Right lobe of liver (tissue), 6 donors: Measurements from ENCODE around the gene CAMTA1. TPM values are rescaled to one million over a fixed set of nuclear protein-coding genes. Genes with fewer than 3 reads are reported as not detected.
A peak's percentile ranks its signal among the peaks of the same experiment; 100 is the strongest.

Source experiments
- ATAC-seq, 4 donors: fragments of 200-7000 bp; cut with Tn5 transposase; one replicate each; pipeline ENCODE4 v1.9.1; 2020; ENCODE audit warnings: mild to moderate bottlenecking in 4 of 4, moderate library complexity in 4 of 4
- DNase-seq, 3 donors: peaks; one replicate each; pipeline ENCODE4 v3.0.0-alpha.2; 2020
- H3K27ac ChIP-seq, 3 donors: fragments of 200-600 bp; one replicate each; pipeline ENCODE4 v1.8.0; 2022
- H3K27me3 ChIP-seq, 2 donors: fragments of 200-600 bp; one replicate each; pipeline ENCODE4 v1.8.0; 2022
- H3K36me3 ChIP-seq, 4 donors: fragments of 200-600 bp; sonication (generic) in 1 of 4; one replicate each; pipeline versions ENCODE4 v1.5.1 to v1.8.0; 2017 to 2022; ENCODE audit warnings: control low read depth in 1 of 4
- H3K4me1 ChIP-seq, 4 donors: fragments of 200-600 bp; sonication (generic) in 1 of 4; one replicate each; pipeline versions ENCODE4 v1.5.1 to v1.8.0; 2017 to 2022; ENCODE audit warnings: control low read depth in 1 of 4
- H3K4me3 ChIP-seq, 3 donors: fragments of 200-600 bp; one replicate each; pipeline ENCODE4 v1.8.0; 2022
- H3K9me3 ChIP-seq, 4 donors: fragments of 200-600 bp; sonication (generic) in 1 of 4; one replicate each; pipeline versions ENCODE4 v1.5.1 to v1.8.0; 2017 to 2022; ENCODE audit warnings: control low read depth in 1 of 4
- CTCF ChIP-seq, 4 donors: fragments of 200-600 bp in 3 of 4; fragments of 450-650 bp in 1 of 4; IDR thresholded peaks; one replicate each; pipeline versions ENCODE4 v1.5.1 to v1.8.0; 2016 to 2022; ENCODE audit warnings: antibody characterized with exemption in 4 of 4, mild to moderate bottlenecking in 2 of 4
- POLR2A ChIP-seq: fragments of 450-650 bp; IDR thresholded peaks from one replicate; pipeline ENCODE4 v1.6.1; 2017; ENCODE audit warnings: antibody characterized with exemption, mild to moderate bottlenecking
- WGBS: methylation state at CpG from one replicate; pipeline ENCODE4 v1.1.6; 2018; ENCODE audit warnings: low coverage, low lambda C conversion rate; ENCODE audit not compliant: insufficient coverage; ENCODE audit errors: missing lambda C conversion rate; 5-methylcytosine and 5-hydroxymethylcytosine counted together
- intact Hi-C, 2 donors: fragments of 100-400 bp; cut with DNase I; formaldehyde crosslinking; loops; one replicate each; pipeline versions ENCODE4 v1.11.2 to v1.14.1; 2022
- total RNA-seq, 6 experiments: library from RNA; depleted of rRNA in 2 of 6; stranded (reverse); fragments of >200 nt in 2 of 6; fragmentation: NEBNext Ultra II Directional in 3 of 6; extraction: Animal tissue kit (Norgen Biotek cat#: 25700) in 3 of 6; gene quantifications; one replicate each; pipeline versions ENCODE4 v1.1.0 to v1.2.4, GENCODE V29; 2016 to 2023
- donor health status: DM: no; HTN: yes; CAD: no.
- donor health status: DM: no; HTN: no; CAD: no.
- donor health status: DM: no; HTN: no; CAD: no.
- donor health status: DM: no; HTN: yes; CAD: no.
- donor health status: DM: no; HTN: yes; CAD: no.

CAMTA1 gene
- total RNA-seq, 6 experiments from 2014 or later, result 32.3 to 49.4 (median 37.2) TPM

GRCh38 chr1:7430047-7430608, 644.9 kb downstream of the CAMTA1 start:
- no peaks in the 10 kb centered on the region for H3K4me1 ChIP-seq
- H3K4me3 ChIP-seq, result no peak overlapping the region
- intact Hi-C loops, result no loop called here
- no peak for ATAC-seq
- no peaks in the 10 kb centered on the region for H3K36me3 ChIP-seq
- H3K27ac ChIP-seq, result no peak overlapping the region
- WGBS, result 73% methylated on average over 4 of the region's 7 CpGs
- DNase-seq, result no peak
- H3K27me3 ChIP-seq, result no peaks in the 10 kb centered on the region
- no peaks in the 10 kb centered on the region for H3K9me3 ChIP-seq
- TF ChIP-seq CTCF (IDR thresholded peaks at IDR 0.05) (no peak), POLR2A (no peak)

- H3K27me3 ChIP-seq, result no peaks in the 10 kb centered on the region
- no peaks in the 10 kb centered on the region for H3K36me3 ChIP-seq
- ATAC-seq (no peak), DNase-seq (peak in 1 of 3 donors; percentile 11)
- intact Hi-C loops, result no loop called here
- 80% methylated on average over 1 of the region's 1 CpG for WGBS
- no peaks in the 10 kb centered on the region for H3K9me3 ChIP-seq
- TF ChIP-seq POLR2A, result no peak
- TF ChIP-seq CTCF (IDR thresholded peaks at IDR 0.05), result no peak
- no peaks in the 10 kb centered on the region for H3K4me1 ChIP-seq
- H3K27ac ChIP-seq, result no peak overlapping the region
- no peak overlapping the region for H3K4me3 ChIP-seq
Observed at GRCh38 chr1:7430691-7431090, 645.4 kb downstream of the CAMTA1 start.

- intact Hi-C loops, result no loop called here
- no peaks in the 10 kb centered on the region for H3K36me3 ChIP-seq
- H3K9me3 ChIP-seq, result no peaks in the 10 kb centered on the region
- H3K4me1 ChIP-seq, result no peaks in the 10 kb centered on the region
- H3K4me3 ChIP-seq, result no peak overlapping the region
- WGBS, result 89% methylated on average over 6 of the region's 15 CpGs
- ATAC-seq, result no peak
- no peaks in the 10 kb centered on the region for H3K27me3 ChIP-seq
- H3K27ac ChIP-seq, result no peak overlapping the region
- peak in 1 of 3 donors; percentile 28 for DNase-seq
- TF ChIP-seq POLR2A (no peak), CTCF (IDR thresholded peaks at IDR 0.05) (no peak)
Observed at GRCh38 chr1:7432102-7432899, 647.0 kb downstream of the CAMTA1 start.

- Histone ChIP-seq H3K36me3 (no peaks in the 10 kb centered on the region), H3K4me3 (no peak overlapping the region), H3K27ac (no peak overlapping the region), H3K27me3 (no peaks in the 10 kb centered on the region), H3K9me3 (no peaks in the 10 kb centered on the region), H3K4me1 (no peaks in the 10 kb centered on the region)
- ATAC-seq (no peak), DNase-seq (peak in 1 of 3 donors; percentile 39)
- WGBS, result no CpG with 5 or more reads among the region's 5 CpGs
- TF ChIP-seq POLR2A (no peak), CTCF (IDR thresholded peaks at IDR 0.05) (no peak)
- intact Hi-C loops, result no loop called here
Observed at GRCh38 chr1:7432900-7433380, 647.7 kb downstream of the CAMTA1 start.
